ENCODE measurements around the gene MTCH1. TPM values are rescaled to one million over a fixed set of nuclear protein-coding genes. Genes with fewer than 3 reads are reported as not detected.
"Not testable (repeated sequence)": the region's sequence is repeated elsewhere in the genome, so short reads cannot be mapped to it uniquely, and the experiment has no call there.

MTCH1 gene
- total RNA-seq, 1 experiment from 2014 or later: 191 TPM

GRCh38 chr6:36999061-36999750 is 13.2 kb upstream of the MTCH1 start:
- DNase-seq (ENCODE audit: extremely low read depth, low read depth): no peak

GRCh38 chr6:36998723-36999038 is 12.7 kb upstream of the MTCH1 start:
- DNase-seq (ENCODE audit: extremely low read depth, low read depth): no peak

GRCh38 chr6:36997811-36998722 is 12.1 kb upstream of the MTCH1 start:
- DNase-seq (ENCODE audit: extremely low read depth, low read depth): peak; percentile 88

- not testable (repeated sequence) for DNase-seq (ENCODE audit: extremely low read depth, low read depth)
These were observed 4.4 kb upstream of the MTCH1 start for GRCh38 chr6:36990401-36990800.

- DNase-seq (ENCODE audit: extremely low read depth, low read depth): no peak
These were observed 3.3 kb upstream of the MTCH1 start for GRCh38 chr6:36989264-36989663.

DNA sequence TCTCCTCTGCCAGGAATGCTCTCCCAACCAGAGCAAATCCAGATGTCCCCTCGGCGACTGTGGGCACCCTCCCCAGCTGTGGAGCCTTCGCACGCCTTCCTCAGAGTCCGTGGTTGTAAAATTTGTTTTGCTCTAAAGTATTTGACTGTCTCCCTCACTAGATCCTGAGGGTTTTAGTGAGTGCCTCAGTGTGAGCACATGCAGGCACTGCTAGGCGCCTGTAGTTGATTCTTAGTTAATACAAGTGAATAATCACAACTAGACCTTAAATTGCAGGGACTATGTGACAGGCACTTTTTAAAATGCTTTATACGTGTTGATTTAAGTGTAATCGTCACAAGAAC is 680 bp upstream of the MTCH1 start:
- DNase-seq (ENCODE audit: extremely low read depth, low read depth): no peak

- DNase-seq (ENCODE audit: extremely low read depth, low read depth): no peak
These were observed 584 bp downstream of the MTCH1 start for GRCh38 chr6:36985417-36985807.

GRCh38 chr6:36984581-36985416 is 1.2 kb downstream of the MTCH1 start:
- peak; percentile 65 for DNase-seq (ENCODE audit: extremely low read depth, low read depth)

GRCh38 chr6:36983538-36983937 is 2.5 kb downstream of the MTCH1 start:
- DNase-seq (ENCODE audit: extremely low read depth, low read depth): no peak

GRCh38 chr6:36980876-36981619 is 4.9 kb downstream of the MTCH1 start:
- DNase-seq (ENCODE audit: extremely low read depth, low read depth): no peak

- DNase-seq (ENCODE audit: extremely low read depth, low read depth): no peak
These were observed 5.9 kb downstream of the MTCH1 start for GRCh38 chr6:36980129-36980528.

- DNase-seq (ENCODE audit: extremely low read depth, low read depth): peak; percentile 22
These were observed 6.7 kb downstream of the MTCH1 start for GRCh38 chr6:36979347-36979742.

DNA sequence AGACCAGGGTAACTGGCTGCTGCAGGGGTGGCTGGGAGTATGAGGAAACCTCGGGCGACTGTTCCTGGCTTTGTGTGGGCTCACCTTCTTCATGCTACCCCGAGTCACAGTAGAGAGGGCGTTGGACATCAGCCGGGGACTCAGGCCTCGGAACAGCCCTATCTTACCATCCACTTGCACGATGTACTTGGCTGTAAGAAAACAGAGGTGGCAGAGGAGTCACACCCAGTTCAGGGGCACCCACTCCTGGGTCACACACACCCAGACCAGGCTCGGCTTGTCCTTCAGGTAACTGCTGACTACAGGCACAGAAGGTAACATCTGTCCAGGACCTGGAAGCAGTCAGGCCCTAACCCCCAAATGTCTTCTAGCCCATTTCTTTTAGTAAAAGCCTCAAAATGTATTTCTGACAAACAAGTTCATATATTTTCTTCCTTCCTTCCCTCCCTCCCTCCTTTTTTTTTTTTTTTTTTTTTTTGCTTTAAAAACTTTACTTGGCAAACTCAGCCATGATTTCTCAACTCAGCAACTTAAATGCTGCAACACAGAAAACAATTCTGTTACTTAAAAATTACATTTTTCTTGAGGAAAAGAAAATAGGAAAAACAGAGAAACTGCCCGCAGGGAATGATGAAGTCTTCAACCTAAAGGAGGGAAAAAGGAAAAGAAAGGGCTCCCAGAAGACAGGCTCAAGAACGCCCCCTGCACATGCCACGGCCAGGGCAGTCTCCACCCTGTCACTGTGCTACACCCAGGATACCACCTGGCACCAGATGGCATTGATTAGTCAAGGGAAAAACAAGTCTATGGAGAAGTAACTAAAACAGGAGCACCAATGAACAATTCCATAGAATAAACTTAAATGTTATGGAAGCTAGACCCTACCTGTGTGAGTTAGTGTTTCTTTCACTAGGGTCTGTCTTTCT is 7.3 kb downstream of the MTCH1 start:
- DNase-seq (ENCODE audit: extremely low read depth, low read depth): no peak

DNA sequence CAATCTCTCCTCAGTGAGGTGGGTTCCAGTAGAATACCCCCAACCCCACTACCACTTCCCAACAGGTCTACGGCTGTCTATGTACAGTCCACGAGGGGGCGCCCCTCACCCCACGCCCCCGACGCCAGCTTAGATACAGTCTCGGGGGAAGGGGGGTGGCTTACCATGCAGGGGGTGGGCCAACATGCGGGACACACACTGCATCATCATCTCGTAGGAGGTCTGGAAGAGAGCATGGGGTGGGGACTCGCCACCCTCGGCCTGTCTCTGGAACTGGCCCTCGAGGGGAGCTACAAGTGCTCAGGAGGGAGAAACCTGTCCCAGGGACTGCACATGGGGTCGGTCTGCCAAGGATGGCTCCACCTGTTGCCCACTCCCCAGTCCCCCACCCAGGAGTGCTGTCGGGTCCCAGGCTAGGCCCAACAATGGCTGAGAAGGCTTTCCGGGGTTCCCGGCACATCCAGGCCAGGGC is 8.5 kb downstream of the MTCH1 start:
- no peak for DNase-seq (ENCODE audit: extremely low read depth, low read depth)

- no peak for DNase-seq (ENCODE audit: extremely low read depth, low read depth)
These were observed 9.1 kb downstream of the MTCH1 start for GRCh38 chr6:36976931-36977330.

- DNase-seq (ENCODE audit: extremely low read depth, low read depth): no peak
These were observed 9.5 kb downstream of the MTCH1 start for GRCh38 chr6:36976509-36976908.

- no peak for DNase-seq (ENCODE audit: extremely low read depth, low read depth)
These were observed 10.1 kb downstream of the MTCH1 start for GRCh38 chr6:36976007-36976264.

- no peak for DNase-seq (ENCODE audit: extremely low read depth, low read depth)
These were observed 10.6 kb downstream of the MTCH1 start for GRCh38 chr6:36975231-36976006.

DNA sequence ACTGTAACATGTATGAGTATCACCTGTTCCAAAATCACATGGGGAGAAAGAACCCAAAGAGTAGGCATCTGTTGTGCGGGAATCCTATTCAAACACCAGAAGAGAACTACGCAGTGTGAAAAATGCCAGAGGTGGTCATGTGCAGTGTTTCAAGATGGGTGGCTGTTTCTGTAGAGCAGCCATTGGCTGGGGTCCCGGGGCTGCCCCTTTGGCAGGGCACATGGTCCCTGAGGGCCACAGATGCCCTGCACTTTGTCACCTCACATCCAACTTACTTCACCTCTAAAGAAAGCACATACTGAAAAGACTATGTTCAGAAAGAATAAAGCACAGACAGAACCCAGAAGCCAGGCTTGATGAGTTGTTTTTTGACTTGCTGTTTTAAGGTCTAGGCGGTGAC is 12.3 kb downstream of the MTCH1 start:
- no peak for DNase-seq (ENCODE audit: extremely low read depth, low read depth)
